SU-DHL-6 (cell line): ENCODE results near the gene NPIPB13.
"Not testable (repeated sequence)": the region's sequence is repeated elsewhere in the genome, so short reads cannot be mapped to it uniquely, and the experiment has no call there.

ENCODE experiments used
- H2AFZ ChIP-seq: fragments of 200-600 bp; sonication (generic); 2 replicates; pipeline ENCODE4 v1.6.1; 2014; ENCODE audit warnings: low read depth, mild to moderate bottlenecking, moderate library complexity, mixed read lengths, antibody characterized with exemption, low read length; ENCODE audit not compliant: severe bottlenecking
- H3F3A ChIP-seq: fragments of 200-600 bp; shearing (Covaris generic); 2 replicates; pipeline ENCODE4 v1.6.0; 2016; ENCODE audit warnings: antibody characterized with exemption, mild to moderate bottlenecking; ENCODE audit not compliant: insufficient read depth
- H3K27ac ChIP-seq: fragments of 200-600 bp; sonication (generic); 2 replicates; pipeline ENCODE4 v1.5.1; 2016; ENCODE audit warnings: low read depth, mild to moderate bottlenecking, low read length, moderate library complexity, mixed read lengths
- H3K27me3 ChIP-seq: fragments of 200-600 bp; sonication (generic), shearing (Covaris generic); 2 replicates; pipeline ENCODE4 v1.6.0; 2014; ENCODE audit warnings: mild to moderate bottlenecking, low read length
- H3K36me3 ChIP-seq: fragments of 200-600 bp; sonication (generic); 2 replicates; pipeline ENCODE4 v1.6.1; 2014; ENCODE audit warnings: mild to moderate bottlenecking, low read length, mixed read lengths
- H3K4me2 ChIP-seq: fragments of 300-600, 200-600 bp; shearing (Covaris generic), sonication (generic); 2 replicates; pipeline ENCODE4 v1.6.0; 2014; ENCODE audit warnings: low read length, low read depth, mild to moderate bottlenecking; ENCODE audit not compliant: poor library complexity, severe bottlenecking
- H3K4me3 ChIP-seq: fragments of 200-600 bp; sonication (generic); 2 replicates; pipeline ENCODE4 v1.5.1; 2014; ENCODE audit warnings: antibody characterized with exemption, low read length, mild to moderate bottlenecking, mixed read lengths; ENCODE audit not compliant: insufficient read depth, poor library complexity, severe bottlenecking
- H3K79me2 ChIP-seq: fragments of 200-600 bp; sonication (generic); 2 replicates; pipeline ENCODE4 v1.6.1; 2014; ENCODE audit warnings: mild to moderate bottlenecking, low read length, moderate library complexity; ENCODE audit not compliant: insufficient read depth
- H3K9ac ChIP-seq: fragments of 200-600 bp; sonication (generic); 2 replicates; pipeline ENCODE4 v1.7.0; 2014; ENCODE audit warnings: mild to moderate bottlenecking, low read length
- H3K9me2 ChIP-seq: fragments of 200-600 bp; sonication (generic); replicated peaks from 2 replicates; pipeline ENCODE4 v1.6.1; 2014; ENCODE audit warnings: low read length; ENCODE audit not compliant: insufficient read depth
- H3K9me3 ChIP-seq: fragments of 200-600 bp; sonication (generic); 2 replicates; pipeline ENCODE4 v1.6.1; 2014; ENCODE audit warnings: low read length, mixed read lengths; ENCODE audit not compliant: insufficient read depth
- H4K20me1 ChIP-seq: fragments of 200-600 bp; sonication (generic); 2 replicates; pipeline ENCODE4 v1.6.1; 2014; ENCODE audit warnings: low read depth, mild to moderate bottlenecking, antibody characterized with exemption, low read length, moderate library complexity, mixed read lengths

Gene NPIPB13

GRCh38 chr16:30205541-30206236, 42.6 kb downstream of the NPIPB13 start:
- not testable (repeated sequence) for H2AFZ ChIP-seq, H3K9ac ChIP-seq, H3F3A ChIP-seq, H4K20me1 ChIP-seq, H3K79me2 ChIP-seq, H3K27me3 ChIP-seq, H3K4me3 ChIP-seq, H3K27ac ChIP-seq, H3K9me3 ChIP-seq, H3K4me2 ChIP-seq, H3K9me2 ChIP-seq, H3K36me3 ChIP-seq

GRCh38 chr16:30199608-30200343, 48.5 kb downstream of the NPIPB13 start:
- H3K4me3 ChIP-seq, H3F3A ChIP-seq, H3K36me3 ChIP-seq, H2AFZ ChIP-seq, H3K4me2 ChIP-seq, H3K79me2 ChIP-seq, H4K20me1 ChIP-seq, H3K9ac ChIP-seq, H3K9me2 ChIP-seq, H3K27ac ChIP-seq, H3K27me3 ChIP-seq, H3K9me3 ChIP-seq: not testable (repeated sequence)

- not testable (repeated sequence) for H3K9me3 ChIP-seq, H3K9ac ChIP-seq, H3K9me2 ChIP-seq, H3K4me2 ChIP-seq, H3K79me2 ChIP-seq, H2AFZ ChIP-seq, H3K27me3 ChIP-seq, H3K27ac ChIP-seq, H3F3A ChIP-seq, H3K36me3 ChIP-seq, H4K20me1 ChIP-seq, H3K4me3 ChIP-seq
Measured at GRCh38 chr16:30199049-30199448, 49.2 kb downstream of the NPIPB13 start, which contains the start of gene SULT1A3. Gene SULT1A3 (plus strand): TSS chr16:30199255. CDS start chr16:30200729, 1,474 bp downstream.
